Esophagus squamous epithelium (tissue), 5 donors: ENCODE results near the gene COX18. TPM values are rescaled to one million over a fixed set of nuclear protein-coding genes. Genes with fewer than 3 reads are reported as not detected.

Experiments used
- DNase-seq: peaks from one replicate; lab custom pipeline; 2025; lab: John Stamatoyannopoulos, UW
- H3K27ac ChIP-seq, 4 donors: fragments of 200-600 bp; sonication (generic); one replicate each; pipeline ENCODE4 v1.5.1; 2016 to 2019; ENCODE audit warnings: mild to moderate bottlenecking in 1 of 4
- H3K27me3 ChIP-seq, 4 donors: fragments of 200-600 bp; sonication (generic); 1 replicate in 3 of 4; 2 replicates in 1 of 4; pipeline versions ENCODE4 v1.5.1 to v1.6.0; 2017 to 2021; ENCODE audit warnings: antibody characterized with exemption in 1 of 4
- H3K36me3 ChIP-seq, 3 donors: fragments of 200-600 bp; sonication (generic); one replicate each; pipeline ENCODE4 v1.5.1; 2016 to 2019
- H3K4me1 ChIP-seq, 3 donors: fragments of 200-600 bp; sonication (generic); one replicate each; pipeline ENCODE4 v1.5.1; 2017 to 2019
- H3K4me3 ChIP-seq, 4 donors: fragments of 200-600 bp; sonication (generic); 1 replicate in 3 of 4; 2 replicates in 1 of 4; pipeline ENCODE4 v1.5.1; 2016 to 2019; ENCODE audit warnings: mild to moderate bottlenecking in 2 of 4, moderate library complexity in 1 of 4
- H3K9me3 ChIP-seq, 3 donors: fragments of 200-600 bp; sonication (generic); one replicate each; pipeline ENCODE4 v1.5.1; 2016 to 2019
- CTCF ChIP-seq, 6 experiments: fragments of 450-650 bp in 4 of 6; fragments of 200-600 bp in 2 of 6; sonication (generic) in 2 of 6; IDR thresholded peaks; one replicate each; pipeline ENCODE4 v1.5.1; 2016 to 2019; ENCODE audit warnings: antibody characterized with exemption in 6 of 6, mild to moderate bottlenecking in 4 of 6, moderate library complexity in 4 of 6
- POLR2A ChIP-seq, 4 donors: fragments of 450-650 bp; IDR thresholded peaks; one replicate each; pipeline ENCODE4 v1.6.1; 2017; ENCODE audit warnings: antibody characterized with exemption in 4 of 4, mild to moderate bottlenecking in 4 of 4, moderate library complexity in 3 of 4
- WGBS, 2 donors: methylation state at CpG; one replicate each; pipeline ENCODE4 v1.1.5; 2018; 5-methylcytosine and 5-hydroxymethylcytosine counted together
- intact Hi-C: fragments of 100-400 bp; cut with DNase I; formaldehyde crosslinking; loops from one replicate; pipeline ENCODE4 v1.15.0; 2022
- total RNA-seq, 4 donors: library from RNA; depleted of rRNA; stranded (reverse); fragments of >200 nt; gene quantifications; one replicate each; pipeline ENCODE4 v1.1.0, GENCODE V29; 2016
- donor health status: DM: yes; HTN: yes; CAD: no.

The COX18 gene
- total RNA-seq, 4 donors from 2014 or later: 14.1 to 24.9 (median 17.6) TPM

DNA sequence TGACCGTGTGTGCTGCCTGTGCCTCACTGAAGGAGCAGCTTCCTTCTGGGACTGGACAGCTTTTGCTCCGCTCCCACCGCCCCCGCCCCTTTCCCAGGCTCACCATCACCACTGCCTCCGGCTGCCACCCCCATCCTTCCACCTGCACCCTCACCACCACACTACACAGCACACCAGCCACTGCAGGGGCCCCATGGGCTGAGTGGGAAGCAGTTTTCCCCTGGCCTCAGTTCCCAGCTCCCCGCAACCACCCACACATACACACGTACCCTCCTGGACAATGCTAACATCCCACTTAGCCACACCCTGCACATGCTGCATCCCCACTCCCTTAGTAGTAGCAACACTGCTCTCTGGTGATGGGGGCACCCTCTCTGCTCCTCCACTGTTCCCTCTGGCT is 29.6 kb upstream of the COX18 start:
- WGBS, 2 donors: 63 to 71% methylated on average over 2 to 3 of the region's 7 CpGs
- no peaks in the 10 kb centered on the region for H3K4me1 ChIP-seq
- H3K4me3 ChIP-seq: no peak overlapping the region
- no peaks in the 10 kb centered on the region for H3K9me3 ChIP-seq
- peak overlapping the region in 2 of 4 donors; percentile 27 to 53 for H3K27ac ChIP-seq
- intact Hi-C loops: no loop called here
- H3K36me3 ChIP-seq: peaks cover 0 to 99% (median 42%) of the 10 kb centered on the region in 3 donors
- TF ChIP-seq POLR2A (IDR thresholded peaks at IDR 0.05) (no peak), CTCF (IDR thresholded peaks at IDR 0.05) (no peak)
- no peaks in the 10 kb centered on the region for H3K27me3 ChIP-seq
- DNase-seq: no peak

DNA sequence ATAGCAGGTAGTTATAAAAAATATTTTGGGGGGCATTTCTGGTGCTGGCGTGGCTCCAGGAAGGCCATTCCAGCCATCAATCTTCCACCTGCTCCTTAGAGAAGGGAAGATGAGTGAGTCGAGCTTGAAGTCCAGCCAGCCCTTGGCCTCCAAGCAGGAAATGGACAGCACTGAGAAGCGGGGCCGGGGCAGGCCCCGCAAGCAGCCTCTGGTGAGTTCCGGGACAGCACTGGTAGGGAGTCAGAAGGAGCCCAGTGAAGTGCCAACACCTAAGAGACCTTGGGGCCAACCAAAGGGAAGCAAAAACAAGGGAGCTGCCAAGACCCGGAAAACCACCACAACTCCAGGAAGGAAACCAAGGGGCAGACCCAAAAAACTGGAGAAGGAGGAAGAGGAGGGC is 29.2 kb upstream of the COX18 start:
- intact Hi-C loops: no loop called here
- DNase-seq: no peak
- Histone ChIP-seq H3K9me3 (no peaks in the 10 kb centered on the region), H3K4me1 (no peaks in the 10 kb centered on the region), H3K36me3 (peaks cover 0 to 99% (median 42%) of the 10 kb centered on the region in 3 donors), H3K27ac (peak overlapping the region in 1 of 4 donors; percentile 27), H3K27me3 (no peaks in the 10 kb centered on the region), H3K4me3 (no peak overlapping the region)
- no peak for TF ChIP-seq CTCF (IDR thresholded peaks at IDR 0.05)
- no peak for TF ChIP-seq POLR2A (IDR thresholded peaks at IDR 0.05)
- WGBS, 2 donors: 81 to 86% methylated on average over 5 to 6 of the region's 7 CpGs

GRCh38 chr4:73098016-73098415 is 28.5 kb upstream of the COX18 start:
- peaks cover 0 to 99% (median 42%) of the 10 kb centered on the region in 3 donors for H3K36me3 ChIP-seq
- 84 to 89% methylated on average over 4 of the region's 4 CpGs for WGBS, 2 donors
- TF ChIP-seq POLR2A (IDR thresholded peaks at IDR 0.05) (no peak), CTCF (IDR thresholded peaks at IDR 0.05) (no peak)

DNA sequence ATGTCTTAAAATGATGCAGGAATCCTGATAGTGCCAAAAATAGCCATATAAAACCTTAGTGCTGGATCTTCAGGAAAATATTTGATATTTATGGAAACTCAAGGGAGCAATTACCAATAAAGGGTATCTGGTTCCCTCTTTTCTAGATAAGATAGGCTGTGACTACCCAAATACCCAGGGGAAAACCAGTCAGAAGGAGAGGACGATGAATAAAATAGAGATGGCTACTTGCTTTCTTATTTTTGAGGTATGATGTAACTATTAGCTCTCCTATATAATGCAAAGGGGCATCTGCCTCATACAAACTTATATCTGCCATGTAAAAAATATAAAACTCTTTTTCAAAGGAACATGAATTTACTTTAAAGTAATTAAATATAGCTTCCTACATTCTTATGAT is 23.4 kb upstream of the COX18 start:
- Histone ChIP-seq H3K27me3 (no peaks in the 10 kb centered on the region), H3K27ac (no peak overlapping the region), H3K9me3 (no peaks in the 10 kb centered on the region), H3K4me3 (no peak overlapping the region), H3K4me1 (no peaks in the 10 kb centered on the region), H3K36me3 (peaks cover 6 to 91% (median 41%) of the 10 kb centered on the region in 3 donors)
- WGBS, 2 donors: 83 to 86% methylated on average over 1 of the region's 1 CpG
- TF ChIP-seq CTCF (IDR thresholded peaks at IDR 0.05) (no peak), POLR2A (IDR thresholded peaks at IDR 0.05) (no peak)
- intact Hi-C loops: no loop called here
- no peak for DNase-seq

More at GRCh38 chr4:73098016-73098415, 28.5 kb upstream of the COX18 start:
- intact Hi-C loops: no loop called here
- Histone ChIP-seq H3K27ac (no peak overlapping the region), H3K4me3 (no peak overlapping the region), H3K27me3 (no peaks in the 10 kb centered on the region), H3K9me3 (no peaks in the 10 kb centered on the region), H3K4me1 (no peaks in the 10 kb centered on the region)
- DNase-seq: no peak

DNA sequence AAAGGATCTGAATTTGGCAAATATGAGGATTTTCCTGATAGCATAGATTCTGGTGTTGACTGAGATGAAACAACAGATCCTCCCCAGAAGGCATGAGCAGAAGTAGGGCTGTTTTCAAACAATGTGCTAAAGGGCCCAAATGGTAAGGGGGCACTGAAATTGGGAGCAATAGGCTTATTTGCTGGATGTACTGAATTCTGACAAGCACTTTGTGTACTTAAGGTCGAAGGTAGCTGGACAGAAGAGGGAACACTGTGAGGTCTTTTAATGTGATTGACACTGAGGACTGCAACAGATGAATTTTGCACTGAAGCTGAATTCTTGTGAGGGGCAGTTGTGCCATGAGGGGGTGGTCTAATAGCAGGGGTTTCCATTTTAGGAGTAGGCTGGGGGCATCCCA is 21.2 kb upstream of the COX18 start:
- no peak for DNase-seq
- H3K27me3 ChIP-seq: no peaks in the 10 kb centered on the region
- no peak overlapping the region for H3K27ac ChIP-seq
- no peaks in the 10 kb centered on the region for H3K9me3 ChIP-seq
- intact Hi-C loops: no loop called here
- peaks cover 0 to 3% (median 0%) of the 10 kb centered on the region in 3 donors for H3K4me1 ChIP-seq
- WGBS, 2 donors: 88 to 100% methylated on average over 1 of the region's 1 CpG
- H3K4me3 ChIP-seq: no peak overlapping the region
- peaks cover 6 to 80% (median 30%) of the 10 kb centered on the region in 3 donors for H3K36me3 ChIP-seq
- TF ChIP-seq CTCF (IDR thresholded peaks at IDR 0.05): no peak
- no peak for TF ChIP-seq POLR2A (IDR thresholded peaks at IDR 0.05)
